ENCODE data around the gene IRF2BP2.

DNA sequence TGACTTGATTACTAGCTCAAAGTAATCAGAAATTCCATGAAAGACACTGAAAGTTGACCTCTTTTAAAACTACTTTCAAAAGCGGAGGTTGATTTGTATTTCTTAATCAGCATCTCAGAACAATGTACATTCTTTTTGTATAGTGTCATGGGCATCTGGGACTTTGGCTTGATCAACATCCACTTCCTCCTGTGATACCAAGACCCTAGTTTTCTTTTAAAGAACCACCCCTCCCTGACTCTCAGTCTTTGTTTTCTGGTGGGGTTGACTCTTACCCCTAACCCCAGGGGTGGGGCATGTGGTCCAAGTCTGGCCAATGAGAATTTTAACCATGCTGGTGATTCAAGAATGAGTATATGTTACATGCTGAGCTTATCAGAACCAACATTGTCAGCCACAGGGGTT, 21.7 kb upstream of the IRF2BP2 start:
- TF ChIP-seq, protein P1, sequence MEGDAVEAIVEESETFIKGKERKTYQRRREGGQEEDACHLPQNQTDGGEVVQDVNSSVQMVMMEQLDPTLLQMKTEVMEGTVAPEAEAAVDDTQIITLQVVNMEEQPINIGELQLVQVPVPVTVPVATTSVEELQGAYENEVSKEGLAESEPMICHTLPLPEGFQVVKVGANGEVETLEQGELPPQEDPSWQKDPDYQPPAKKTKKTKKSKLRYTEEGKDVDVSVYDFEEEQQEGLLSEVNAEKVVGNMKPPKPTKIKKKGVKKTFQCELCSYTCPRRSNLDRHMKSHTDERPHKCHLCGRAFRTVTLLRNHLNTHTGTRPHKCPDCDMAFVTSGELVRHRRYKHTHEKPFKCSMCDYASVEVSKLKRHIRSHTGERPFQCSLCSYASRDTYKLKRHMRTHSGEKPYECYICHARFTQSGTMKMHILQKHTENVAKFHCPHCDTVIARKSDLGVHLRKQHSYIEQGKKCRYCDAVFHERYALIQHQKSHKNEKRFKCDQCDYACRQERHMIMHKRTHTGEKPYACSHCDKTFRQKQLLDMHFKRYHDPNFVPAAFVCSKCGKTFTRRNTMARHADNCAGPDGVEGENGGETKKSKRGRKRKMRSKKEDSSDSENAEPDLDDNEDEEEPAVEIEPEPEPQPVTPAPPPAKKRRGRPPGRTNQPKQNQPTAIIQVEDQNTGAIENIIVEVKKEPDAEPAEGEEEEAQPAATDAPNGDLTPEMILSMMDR (IDR thresholded peaks at IDR 0.05), result no peak
- TF ChIP-seq POLR2A (IDR thresholded peaks at IDR 0.05) (no peak), POLR2AphosphoS5 (IDR thresholded peaks at IDR 0.05; ENCODE audit: insufficient read depth in 1 of 2, low read depth in 1 of 2) (no peak)
